ENCODE data around the gene TRIM67.
"Not testable (repeated sequence)": the region's sequence is repeated elsewhere in the genome, so short reads cannot be mapped to it uniquely, and the experiment has no call there.

TRIM67 gene

GRCh38 chr1:231161667-231162296 lies at the start of gene TRIM67:
TSS of gene TRIM67 (plus strand) at chr1:231162058. CDS start at chr1:231162970, 912 bp downstream.
- DNase-seq (ENCODE audit: low spot score): peak; percentile 76

DNA sequence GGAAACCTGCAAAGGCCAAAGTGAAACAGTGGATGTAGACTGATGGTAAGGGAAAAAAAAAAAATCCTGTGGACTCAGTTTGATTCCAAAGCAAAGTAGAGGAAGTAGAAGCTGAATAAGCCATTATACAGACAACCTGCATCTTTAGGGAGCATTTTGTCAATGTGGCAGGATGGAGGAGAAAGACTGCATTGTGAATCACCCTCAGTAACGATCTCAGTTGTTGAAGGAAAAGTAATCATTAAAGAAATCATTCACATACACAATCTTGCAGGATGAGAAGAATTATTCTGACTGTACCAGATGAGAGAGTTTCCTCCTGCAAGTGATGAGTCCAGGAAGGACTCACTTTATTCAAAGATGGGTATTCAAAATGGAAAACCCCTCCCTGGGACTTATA lies 45.1 kb upstream of the TRIM67 start:
- no peak for DNase-seq (ENCODE audit: low spot score)

DNA sequence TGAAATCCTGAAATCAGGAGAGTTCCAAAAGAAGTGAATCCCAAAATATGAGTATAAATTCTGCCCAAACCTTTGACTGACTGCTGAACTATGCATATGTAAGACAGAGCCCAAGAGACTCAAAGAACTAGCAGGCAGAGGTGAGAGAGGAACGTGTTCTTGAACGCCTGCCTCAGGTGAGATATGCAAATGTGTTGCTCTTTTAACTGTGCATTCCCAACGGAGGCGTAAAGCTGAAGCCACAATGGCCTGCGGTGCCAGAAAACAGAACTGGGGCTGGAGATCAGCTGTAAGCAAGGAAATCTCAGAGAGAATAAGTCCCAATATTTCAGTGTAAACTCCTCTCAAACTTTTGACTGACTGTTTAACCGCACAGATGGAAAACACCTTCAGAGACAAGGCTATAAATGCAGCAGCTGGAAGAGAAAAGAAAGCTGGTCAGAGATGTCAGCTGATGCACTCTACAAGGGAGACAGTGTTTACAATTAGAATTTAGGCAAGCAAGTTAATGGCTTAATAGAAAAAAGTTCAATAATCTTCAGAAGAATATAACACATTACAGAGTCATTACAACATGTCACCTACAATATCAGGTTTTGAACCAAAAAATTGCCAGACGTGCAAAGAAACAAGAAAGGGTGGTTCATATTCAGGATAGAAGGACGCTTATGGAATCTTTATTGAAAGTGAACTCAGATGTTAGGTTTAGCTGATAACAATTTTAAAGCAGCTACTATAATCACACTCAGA lies 43.0 kb upstream of the TRIM67 start:
- DNase-seq (ENCODE audit: low spot score): no peak

DNA sequence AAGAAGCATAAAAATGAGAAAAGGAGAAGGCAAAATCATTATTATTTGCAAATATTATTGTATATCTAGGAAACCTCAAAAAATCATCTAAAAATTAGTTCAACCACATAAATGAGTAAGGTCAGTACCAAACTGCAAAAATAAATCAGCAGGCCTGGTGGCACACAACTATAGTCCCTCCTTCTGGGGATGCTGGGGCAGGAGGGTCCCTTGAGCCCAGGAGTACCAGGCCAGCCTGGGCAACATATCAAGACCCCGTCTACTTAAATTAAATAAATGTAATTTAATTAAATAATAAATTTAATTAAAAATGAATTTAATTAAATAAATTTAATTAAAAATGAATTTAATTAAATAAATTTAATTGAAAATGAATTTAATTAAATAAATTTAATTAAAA lies 40.3 kb upstream of the TRIM67 start:
- DNase-seq (ENCODE audit: low spot score): no peak

DNA sequence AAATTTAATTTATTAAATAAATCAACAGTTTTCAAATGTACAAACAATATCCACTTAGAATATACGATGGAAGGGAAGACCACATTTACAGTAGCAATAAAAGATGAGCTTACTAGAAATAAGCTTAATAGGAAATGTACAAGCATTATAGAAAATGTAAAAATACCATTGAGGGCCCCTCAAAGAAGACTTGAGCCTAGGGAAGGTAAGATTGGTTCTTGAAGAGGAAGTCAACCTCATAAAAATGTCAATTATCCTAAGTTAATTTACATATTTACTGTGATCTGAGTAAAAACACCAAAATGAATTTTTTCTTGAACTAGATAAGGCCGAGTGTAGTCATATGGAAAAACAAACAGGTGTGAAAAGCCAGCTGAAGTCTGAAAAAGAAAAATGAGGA lies 39.7 kb upstream of the TRIM67 start:
- DNase-seq (ENCODE audit: low spot score): no peak

DNA sequence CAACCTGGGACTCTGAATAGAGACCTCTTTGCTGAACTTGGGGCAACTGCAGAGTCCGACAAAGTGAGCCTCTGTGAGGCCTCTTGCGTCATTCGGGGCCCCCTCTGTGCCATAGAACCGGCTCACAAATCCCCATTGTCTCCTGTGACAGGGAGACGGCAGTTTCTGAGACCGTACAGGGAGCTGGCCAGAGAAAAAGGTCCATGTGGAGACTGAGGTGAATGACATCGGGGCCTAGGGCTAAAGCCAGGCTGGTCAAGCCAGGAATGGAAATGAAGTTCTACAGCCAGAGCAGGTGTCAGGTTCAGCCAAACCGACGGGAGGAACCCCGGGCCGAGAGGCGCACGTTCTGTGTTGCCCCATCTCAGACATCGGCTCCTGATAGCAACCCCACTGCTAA lies 37.1 kb upstream of the TRIM67 start:
- DNase-seq (ENCODE audit: low spot score): no peak

DNA sequence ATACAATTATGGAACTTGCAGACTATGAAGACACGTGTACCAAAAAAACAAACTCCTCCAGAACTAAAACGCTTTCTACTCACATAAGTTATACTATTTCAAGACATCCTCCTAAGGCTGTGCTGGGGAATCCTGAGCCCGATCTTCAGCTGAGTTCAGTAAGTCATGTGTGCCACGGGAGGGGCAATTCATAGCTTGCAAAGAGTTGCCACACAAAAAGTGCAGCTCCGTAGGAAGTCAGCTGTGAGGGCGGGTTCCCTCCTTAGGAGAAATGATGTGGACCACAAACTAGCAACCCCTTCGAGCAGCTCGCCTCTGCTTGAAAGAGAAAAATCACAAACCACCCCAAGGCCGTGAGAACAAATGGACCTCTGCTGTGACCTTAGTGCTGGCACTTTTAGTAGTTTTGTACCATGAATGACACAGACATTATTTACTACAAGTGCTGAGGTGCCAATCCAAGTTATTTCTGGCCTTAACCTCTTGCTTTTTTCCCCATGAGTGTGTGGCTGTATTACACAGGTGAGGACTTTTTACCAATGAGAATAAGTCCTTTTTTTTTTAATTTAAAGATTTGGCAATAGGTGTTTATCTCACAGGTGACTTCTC lies 35.8 kb upstream of the TRIM67 start:
- DNase-seq (ENCODE audit: low spot score): no peak

DNA sequence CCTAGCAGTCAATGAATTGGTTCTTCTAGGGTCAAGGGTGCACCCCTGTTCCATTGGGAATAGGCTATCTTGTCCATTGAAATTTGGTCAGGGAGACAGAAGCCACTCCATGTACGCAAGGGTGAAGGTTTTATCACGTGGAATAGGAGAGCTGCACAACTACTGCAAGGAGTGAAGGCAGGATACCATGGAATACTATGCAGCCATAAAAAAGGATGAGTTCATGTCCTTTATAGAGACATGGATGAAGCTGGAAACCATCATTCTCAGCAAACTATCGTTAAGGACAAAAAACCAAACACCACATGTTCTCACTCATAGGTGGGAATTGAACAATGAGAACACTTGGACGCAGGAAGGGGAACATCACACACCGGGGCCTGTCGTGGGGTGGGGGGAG lies 34.8 kb upstream of the TRIM67 start:
- DNase-seq (ENCODE audit: low spot score): not testable (repeated sequence)

GRCh38 chr1:231128471-231128870 lies 33.4 kb upstream of the TRIM67 start:
- not testable (repeated sequence) for DNase-seq (ENCODE audit: low spot score)

- DNase-seq (ENCODE audit: low spot score): no peak
Observed at GRCh38 chr1:231130544-231130943, 31.3 kb upstream of the TRIM67 start.

GRCh38 chr1:231132591-231132990 lies 29.3 kb upstream of the TRIM67 start:
- not testable (repeated sequence) for DNase-seq (ENCODE audit: low spot score)

DNA sequence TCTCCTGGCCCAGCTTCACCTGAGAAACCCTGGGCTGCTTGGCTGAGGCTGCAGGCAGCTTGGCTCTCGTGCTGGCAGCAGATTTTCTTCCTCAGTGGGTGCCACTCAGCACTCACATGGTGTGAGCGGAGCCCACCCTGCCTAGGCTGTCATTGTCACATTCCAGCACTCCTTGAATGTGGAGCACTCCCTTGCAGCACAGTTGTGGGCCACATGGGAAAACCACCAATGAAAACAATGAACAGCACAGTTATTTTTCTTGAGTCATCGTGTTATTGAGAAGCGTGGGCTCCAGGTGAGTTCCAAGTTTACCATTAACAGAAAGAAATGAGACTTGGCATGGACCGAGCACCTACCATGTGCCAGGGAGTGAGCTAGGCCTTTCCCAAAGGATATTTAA lies 27.2 kb upstream of the TRIM67 start:
- DNase-seq (ENCODE audit: low spot score): no peak

GRCh38 chr1:231138236-231138635 lies 23.6 kb upstream of the TRIM67 start:
- no peak for DNase-seq (ENCODE audit: low spot score)

- no peak for DNase-seq (ENCODE audit: low spot score)
Observed at GRCh38 chr1:231139125-231139649, 22.7 kb upstream of the TRIM67 start.

GRCh38 chr1:231139659-231140654 lies 21.9 kb upstream of the TRIM67 start:
- DNase-seq (ENCODE audit: low spot score): no peak

DNA sequence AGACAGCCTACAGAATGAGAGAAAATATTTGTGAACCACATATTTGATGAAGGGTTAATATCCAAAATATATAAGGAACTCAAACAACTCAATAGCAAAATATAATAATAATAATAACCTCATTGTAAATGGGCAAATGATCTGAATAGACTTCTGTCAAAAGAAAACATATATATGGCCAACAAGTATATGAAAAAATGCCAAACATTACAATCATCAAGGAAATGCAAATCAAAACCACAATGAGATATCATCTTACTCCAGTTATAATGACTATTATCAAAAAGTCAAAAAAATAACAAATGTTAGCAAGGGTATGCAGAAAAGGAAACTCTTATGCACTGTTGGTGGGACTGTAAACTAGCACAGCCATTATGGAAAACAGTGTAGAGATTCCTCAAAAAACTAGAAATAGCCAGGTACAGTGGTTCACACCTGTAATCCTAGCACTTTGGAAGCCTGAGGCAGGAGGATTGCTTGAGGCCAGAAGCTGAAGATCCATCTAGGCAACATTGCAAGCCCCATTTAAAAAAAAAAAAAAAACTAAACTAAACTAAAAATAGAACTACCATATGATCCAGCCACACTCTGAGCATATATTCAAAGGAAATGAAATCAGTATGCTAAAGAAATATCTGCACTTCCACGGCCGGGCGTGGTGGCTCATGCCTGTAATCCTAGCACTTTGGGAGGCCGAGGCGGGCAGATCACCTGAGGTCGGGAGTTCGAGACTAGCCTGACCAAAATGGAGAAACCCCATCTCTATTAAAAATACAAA lies 17.3 kb upstream of the TRIM67 start:
- DNase-seq (ENCODE audit: low spot score): no peak

DNA sequence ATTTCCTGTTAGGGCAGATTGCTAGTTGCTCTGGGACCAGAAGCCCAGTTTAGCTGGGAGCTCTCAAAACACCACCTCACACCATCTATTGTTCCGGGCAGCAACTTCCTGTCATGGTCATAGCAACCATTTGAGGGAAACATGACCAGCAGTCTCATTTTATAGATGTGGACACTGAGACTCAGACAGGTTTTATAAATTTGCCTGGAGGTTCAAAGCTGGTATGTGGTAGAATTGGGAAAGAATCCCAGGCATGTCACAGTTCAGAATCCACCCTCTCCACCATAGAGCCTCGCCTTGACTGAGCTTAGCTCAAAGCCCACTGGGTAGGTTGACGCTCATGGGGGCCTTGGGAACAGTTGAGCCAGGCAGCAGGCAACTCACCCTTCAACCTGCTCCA lies 14.0 kb upstream of the TRIM67 start:
- DNase-seq (ENCODE audit: low spot score): no peak

DNA sequence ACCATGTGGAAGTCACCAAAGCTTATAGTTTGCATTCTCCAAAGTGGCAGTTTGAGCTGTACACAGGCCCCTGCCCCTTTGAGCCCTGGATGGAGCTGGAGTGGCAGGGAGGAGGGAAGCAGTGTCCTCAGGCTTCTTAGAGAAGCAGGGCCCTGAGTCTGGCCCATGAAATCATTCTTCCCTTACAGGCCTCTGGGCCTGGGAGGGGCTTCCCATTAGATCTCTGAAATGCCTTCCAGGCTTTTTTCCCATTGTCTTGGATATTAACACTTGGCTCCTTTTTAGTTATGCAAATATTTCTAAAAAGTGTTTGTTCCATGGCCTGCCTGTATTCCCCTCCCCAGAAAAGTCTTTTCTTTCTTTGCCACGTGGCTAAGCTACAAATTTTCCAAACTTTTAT lies 10.0 kb upstream of the TRIM67 start:
- no peak for DNase-seq (ENCODE audit: low spot score)

DNA sequence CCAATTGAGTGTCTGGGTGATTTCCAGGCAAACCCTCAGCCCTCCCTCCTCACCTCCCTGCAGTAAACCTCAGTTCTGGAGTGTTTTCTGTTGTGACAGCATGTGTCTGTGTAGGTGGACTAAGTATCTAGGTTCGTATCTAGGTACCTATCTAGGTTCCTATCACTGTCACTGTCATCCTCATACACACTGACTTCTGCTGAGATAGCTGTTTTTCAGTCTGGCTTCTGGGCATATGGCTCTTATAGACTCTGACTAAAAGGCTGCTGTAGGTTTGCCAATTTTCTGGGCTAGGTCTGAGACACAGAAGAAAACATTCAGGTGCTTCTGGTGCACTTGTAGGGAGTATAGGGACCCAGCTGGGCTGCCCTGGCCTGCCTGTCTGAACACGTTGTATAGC lies 8.1 kb upstream of the TRIM67 start:
- no peak for DNase-seq (ENCODE audit: low spot score)

DNA sequence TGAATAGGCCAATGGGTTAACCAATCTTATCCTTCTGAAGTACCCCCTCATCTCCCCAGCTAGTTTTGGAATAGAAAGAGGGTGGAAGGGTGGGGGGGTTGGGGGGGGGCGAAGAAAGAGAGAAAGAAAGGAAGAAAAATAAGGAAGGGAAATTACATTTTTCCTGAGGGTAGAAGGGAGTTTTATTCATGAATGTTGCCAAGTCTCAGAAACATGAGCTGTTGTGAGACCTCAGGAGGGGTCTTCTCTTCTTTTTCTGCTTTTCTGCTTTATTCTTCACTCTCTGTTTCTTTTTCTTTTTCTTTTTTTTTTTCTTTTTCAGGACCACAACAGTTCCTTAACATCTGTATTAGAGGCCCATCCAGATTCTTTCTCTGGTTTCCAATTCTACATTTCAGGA lies 6.0 kb upstream of the TRIM67 start:
- no peak for DNase-seq (ENCODE audit: low spot score)

DNA sequence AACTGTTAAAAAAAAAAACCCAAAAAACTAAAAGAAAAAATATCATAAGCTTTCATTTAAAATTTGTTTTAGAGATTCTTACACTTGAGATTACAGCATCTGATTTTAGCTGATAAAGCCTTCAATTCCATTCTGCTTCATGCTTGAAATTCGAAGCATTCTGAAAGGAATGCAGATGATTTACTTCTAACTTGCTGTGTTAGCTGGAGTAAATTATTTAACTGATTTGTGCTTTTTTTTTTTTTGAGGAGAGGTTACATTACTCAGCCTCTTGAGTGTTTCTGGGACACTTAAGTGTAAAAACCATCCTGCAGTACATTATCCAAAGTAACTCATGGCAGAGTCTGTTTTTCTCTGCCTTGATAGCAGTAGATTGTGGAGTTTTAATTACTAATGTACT lies 4.5 kb upstream of the TRIM67 start:
- DNase-seq (ENCODE audit: low spot score): no peak

Data from HuH-7 (cell line).